OCI-LY7 (cell line): ENCODE measurements around the gene ABHD8. TPM values are rescaled to one million over a fixed set of nuclear protein-coding genes. Genes with fewer than 3 reads are reported as not detected.

Experiments
- BruUV-seq: library from RNA; stranded (reverse); fragments of 400-500 nt; replicated peaks from 2 replicates; lab custom pipeline; 2021; lab: Mats Ljungman, UMichigan
- CTCF ChIA-PET: fragments of 300-600 bp; sonication (Branson Sonifier 250); formaldehyde crosslinking; loops from one replicate; lab custom pipeline; 2022; ENCODE audit warnings: antibody characterized with exemption; ENCODE audit not compliant: unreplicated experiment; lab: Charles Lee
- POLR2A ChIA-PET: fragments of 300-600 bp; sonication (Branson Sonifier 250); formaldehyde crosslinking; loops from one replicate; lab custom pipeline; 2022; ENCODE audit warnings: antibody characterized with exemption; lab: Charles Lee
- DNase-seq: peaks from one replicate; pipeline ENCODE4 v3.0.0-alpha.2; 2015; ENCODE audit warnings: low spot score
- H2AFZ ChIP-seq: fragments of 200-600 bp; sonication (generic), shearing (Covaris generic); 2 replicates; pipeline ENCODE4 v1.6.1; 2014; ENCODE audit warnings: mild to moderate bottlenecking, antibody characterized with exemption, low read length, moderate library complexity
- H3K27ac ChIP-seq: fragments of 200-600 bp; sonication (generic); 2 replicates; pipeline ENCODE4 v1.5.1; 2014; ENCODE audit warnings: mixed run types, low read depth, mild to moderate bottlenecking, moderate library complexity, low read length, inconsistent platforms; ENCODE audit not compliant: poor library complexity, severe bottlenecking
- H3K36me3 ChIP-seq: fragments of 200-600 bp; sonication (generic); 2 replicates; pipeline ENCODE4 v1.6.1; 2014; ENCODE audit warnings: mild to moderate bottlenecking, antibody characterized with exemption, low read length, moderate library complexity, mixed read lengths; ENCODE audit not compliant: insufficient read depth
- H3K4me1 ChIP-seq: fragments of 200-600 bp; sonication (generic); 2 replicates; pipeline ENCODE4 v1.5.1; 2014; ENCODE audit warnings: mild to moderate bottlenecking, low read length; ENCODE audit not compliant: insufficient read depth, poor library complexity, severe bottlenecking
- H3K4me2 ChIP-seq: fragments of 200-600 bp; sonication (generic); 2 replicates; pipeline ENCODE4 v1.6.1; 2014; ENCODE audit warnings: mild to moderate bottlenecking, low read length
- H3K4me3 ChIP-seq: fragments of 200-600 bp; sonication (generic); 2 replicates; pipeline ENCODE4 v1.5.1; 2014; ENCODE audit warnings: mild to moderate bottlenecking, low read depth, low read length; ENCODE audit not compliant: poor library complexity, severe bottlenecking
- H3K79me2 ChIP-seq: fragments of 200-600 bp; sonication (generic); 2 replicates; pipeline ENCODE4 v1.6.1; 2016; ENCODE audit warnings: low read depth, mild to moderate bottlenecking, low read length, moderate library complexity, mixed read lengths; ENCODE audit not compliant: insufficient read depth
- H3K9me2 ChIP-seq: fragments of 200-600 bp; sonication (generic); 2 replicates; pipeline ENCODE4 v1.6.1; 2016; ENCODE audit warnings: mild to moderate bottlenecking, low read length, mixed read lengths; ENCODE audit not compliant: insufficient read depth
- H3K9me3 ChIP-seq: fragments of 200-600 bp; sonication (generic); 2 replicates; pipeline ENCODE4 v1.6.1; 2014; ENCODE audit warnings: mild to moderate bottlenecking, mixed run types, low read length, mixed read lengths
- H4K20me1 ChIP-seq: fragments of 200-600 bp; sonication (generic); 2 replicates; pipeline ENCODE4 v1.6.1; 2014; ENCODE audit warnings: mild to moderate bottlenecking, antibody characterized with exemption, low read length, moderate library complexity, mixed read lengths; ENCODE audit not compliant: insufficient read depth
- EZH2phosphoT487 ChIP-seq: fragments of 200-600 bp; sonication (generic); IDR thresholded peaks from 2 replicates; pipeline ENCODE4 v1.6.1; 2018; ENCODE audit warnings: low read depth, borderline replicate concordance, mild to moderate bottlenecking, mixed run types, antibody characterized with exemption, low read length, moderate library complexity, mixed read lengths
- intact Hi-C: fragments of 100-400 bp; cut with micrococcal nuclease; formaldehyde crosslinking; loops from one replicate; pipeline ENCODE4 v1.10.0; 2022; ENCODE audit not compliant: unreplicated experiment
- total RNA-seq, 2 experiments: library from RNA; depleted of rRNA in 1 of 2; stranded (reverse); fragments of >200 nt in 1 of 2; shearing (Covaris generic) in 1 of 2; gene quantifications; 2 replicates each; pipeline ENCODE4 v1.2.3, GENCODE V29; 2014 to 2022
- TF ChIP-seq, protein P1 (sequence below): fragments of 200-600 bp; sonication (generic); conservative IDR thresholded peaks from 2 replicates; pipeline ENCODE4 v1.5.1; 2014; ENCODE audit warnings: mild to moderate bottlenecking, antibody characterized with exemption, low read length, moderate library complexity, mixed read lengths

ABHD8 gene
- total RNA-seq, 2 experiments from 2014 or later = 11.6 to 18.9 TPM

DNA sequence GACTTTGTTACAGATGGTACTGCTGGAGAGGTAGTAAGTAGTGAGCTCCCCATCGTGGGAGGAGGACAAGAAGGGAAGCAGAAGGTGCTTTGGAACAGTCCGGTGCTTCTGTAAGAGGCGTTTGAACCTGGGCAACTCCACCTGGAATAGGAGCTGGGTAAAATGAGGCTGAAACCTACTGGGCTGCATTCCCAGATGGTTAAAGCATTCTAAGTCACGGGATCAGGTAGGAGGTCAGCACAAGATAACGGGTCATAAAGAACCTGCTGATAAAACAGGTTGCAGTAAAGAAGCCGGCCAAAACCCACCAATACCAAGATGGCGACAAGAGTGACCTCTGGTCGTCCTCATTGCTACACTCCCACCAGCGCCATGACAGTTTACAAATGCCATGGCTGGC, 16.5 kb downstream of the ABHD8 start:
- Histone ChIP-seq H3K4me1 (peaks cover 6% of the 10 kb centered on the region), H3K4me3 (no peak overlapping the region), H3K36me3 (peaks cover 41% of the 10 kb centered on the region), H3K79me2 (peaks cover 13% of the 10 kb centered on the region; the same call in 1 of the 2 replicates), H4K20me1 (no peaks in the 10 kb centered on the region), H2AFZ (no peak overlapping the region), H3K9me3 (no peaks in the 10 kb centered on the region), H3K4me2 (no peak overlapping the region), H3K27ac (no peak overlapping the region), H3K9me2 (no peaks in the 10 kb centered on the region)
- TF ChIP-seq EZH2phosphoT487 = no peak
- TF ChIP-seq, protein P1, sequence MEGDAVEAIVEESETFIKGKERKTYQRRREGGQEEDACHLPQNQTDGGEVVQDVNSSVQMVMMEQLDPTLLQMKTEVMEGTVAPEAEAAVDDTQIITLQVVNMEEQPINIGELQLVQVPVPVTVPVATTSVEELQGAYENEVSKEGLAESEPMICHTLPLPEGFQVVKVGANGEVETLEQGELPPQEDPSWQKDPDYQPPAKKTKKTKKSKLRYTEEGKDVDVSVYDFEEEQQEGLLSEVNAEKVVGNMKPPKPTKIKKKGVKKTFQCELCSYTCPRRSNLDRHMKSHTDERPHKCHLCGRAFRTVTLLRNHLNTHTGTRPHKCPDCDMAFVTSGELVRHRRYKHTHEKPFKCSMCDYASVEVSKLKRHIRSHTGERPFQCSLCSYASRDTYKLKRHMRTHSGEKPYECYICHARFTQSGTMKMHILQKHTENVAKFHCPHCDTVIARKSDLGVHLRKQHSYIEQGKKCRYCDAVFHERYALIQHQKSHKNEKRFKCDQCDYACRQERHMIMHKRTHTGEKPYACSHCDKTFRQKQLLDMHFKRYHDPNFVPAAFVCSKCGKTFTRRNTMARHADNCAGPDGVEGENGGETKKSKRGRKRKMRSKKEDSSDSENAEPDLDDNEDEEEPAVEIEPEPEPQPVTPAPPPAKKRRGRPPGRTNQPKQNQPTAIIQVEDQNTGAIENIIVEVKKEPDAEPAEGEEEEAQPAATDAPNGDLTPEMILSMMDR = no peak
- no peak for DNase-seq
- intact Hi-C loops = no loop called here
- CTCF ChIA-PET = interaction anchor here (0.6 kb wide), 1 partner anchor 23 kb away, joined by 3 read pairs; no protein-coding TSS in a partner anchor
- POLR2A ChIA-PET = interaction anchor here (0.7 kb wide), 1 partner anchor 20 kb away, joined by 4 read pairs; no protein-coding TSS in a partner anchor
- BruUV-seq = no TSS peak

DNA sequence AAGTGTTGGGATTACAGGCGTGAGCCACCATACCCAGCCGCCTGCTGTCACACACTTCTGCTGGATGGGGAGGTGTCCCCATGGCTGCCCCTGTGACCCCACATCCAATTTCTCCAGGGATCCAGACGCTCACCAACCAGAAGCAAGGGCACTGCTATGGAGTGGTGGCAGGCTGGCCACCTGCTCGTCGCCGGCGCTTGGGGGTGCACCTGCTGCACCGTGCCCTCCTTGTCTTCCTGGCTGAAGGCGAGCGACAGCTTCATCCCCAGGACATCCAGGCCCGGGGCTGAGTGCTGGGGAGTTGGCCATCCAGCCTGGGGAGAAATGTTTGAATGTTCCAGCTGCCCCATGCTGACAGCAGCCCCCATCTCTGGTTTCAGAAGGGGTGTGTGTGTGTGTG, 17.0 kb downstream of the ABHD8 start:
- ChIA-PET POLR2A (no interaction called here), CTCF (interaction anchor here (0.6 kb wide), 1 partner anchor 23 kb away, joined by 3 read pairs; no protein-coding TSS in a partner anchor)
- intact Hi-C loops = no loop called here
- Histone ChIP-seq H3K36me3 (peaks cover 41% of the 10 kb centered on the region), H3K4me3 (no peak overlapping the region), H3K79me2 (peaks cover 13% of the 10 kb centered on the region; the same call in 1 of the 2 replicates), H3K27ac (no peak overlapping the region), H3K9me3 (no peaks in the 10 kb centered on the region), H3K4me2 (no peak overlapping the region), H3K9me2 (no peaks in the 10 kb centered on the region), H4K20me1 (no peaks in the 10 kb centered on the region), H3K4me1 (peaks cover 9% of the 10 kb centered on the region), H2AFZ (no peak overlapping the region)
- no peak for DNase-seq
- TF ChIP-seq, protein P1 = no peak
- no peak for TF ChIP-seq EZH2phosphoT487
- no TSS peak for BruUV-seq

DNA sequence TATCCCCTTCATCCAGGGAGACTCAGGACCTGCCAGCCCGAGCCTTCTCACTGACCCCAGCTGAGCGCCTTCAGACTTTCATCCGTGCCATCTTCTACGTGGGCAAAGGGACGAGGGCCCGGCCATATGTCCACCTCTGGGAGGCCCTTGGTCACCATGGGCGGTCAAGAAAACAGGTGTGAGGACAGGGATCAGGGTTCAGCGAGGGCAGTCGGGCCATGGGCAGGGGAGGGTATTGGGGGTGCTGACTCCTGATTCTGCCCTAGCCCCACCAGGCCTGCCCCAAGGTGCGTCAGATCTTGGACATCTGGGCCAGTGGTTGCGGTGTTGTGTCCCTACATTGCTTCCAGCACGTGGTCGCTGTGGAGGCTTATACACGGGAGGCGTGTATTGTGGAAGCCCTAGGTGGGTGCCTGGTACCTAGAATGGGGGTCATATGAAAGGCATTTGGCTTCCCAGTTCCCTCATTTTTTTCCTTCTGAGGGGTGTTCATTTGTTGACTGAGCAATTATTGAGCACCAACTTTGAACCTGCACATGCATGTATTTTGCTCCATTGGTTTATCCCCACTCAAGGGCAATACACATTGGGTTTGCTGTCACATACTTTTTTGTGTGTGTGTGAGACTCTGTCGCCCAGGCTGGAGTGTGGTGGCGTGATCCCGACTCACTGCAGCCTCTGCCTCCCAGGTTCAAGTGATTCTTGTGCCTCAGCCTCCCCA, 17.6 kb downstream of the ABHD8 start:
- no peak overlapping the region for H2AFZ ChIP-seq
- H4K20me1 ChIP-seq = no peaks in the 10 kb centered on the region
- CTCF ChIA-PET = no interaction called here
- H3K4me1 ChIP-seq = peaks cover 16% of the 10 kb centered on the region
- no peaks in the 10 kb centered on the region for H3K9me3 ChIP-seq
- H3K9me2 ChIP-seq = no peaks in the 10 kb centered on the region
- H3K79me2 ChIP-seq = peaks cover 13% of the 10 kb centered on the region; the same call in 1 of the 2 replicates
- peaks cover 41% of the 10 kb centered on the region for H3K36me3 ChIP-seq
- POLR2A ChIA-PET = no interaction called here
- TF ChIP-seq, protein P1 = no peak
- no peak for TF ChIP-seq EZH2phosphoT487
- no peak for DNase-seq
- H3K4me3 ChIP-seq = no peak overlapping the region
- no peak overlapping the region for H3K4me2 ChIP-seq
- intact Hi-C loops = no loop called here
- no TSS peak for BruUV-seq
- no peak overlapping the region for H3K27ac ChIP-seq
